Common myeloid progenitor, CD34-positive (primary cell): ENCODE results near the gene AGPS.

Experiments
- CTCF ChIA-PET: fragments of 350-600 bp; sonication (Branson Sonifier 250); formaldehyde crosslinking; loops from one replicate; lab custom pipeline; 2021; ENCODE audit warnings: antibody characterized with exemption; lab: Charles Lee
- POLR2A ChIA-PET: fragments of 350-600 bp; sonication (Branson Sonifier 250); formaldehyde crosslinking; loops from one replicate; lab custom pipeline; 2021; ENCODE audit warnings: antibody characterized with exemption; lab: Charles Lee
- DNase-seq, 3 donors: peaks; one replicate each; pipeline versions ENCODE4 v3.0.0 to v3.0.0-alpha.2; 2013
- H3K27ac ChIP-seq, 2 experiments: 1 replicate in 1 of 2; 2 replicates in 1 of 2; pipeline ENCODE4 v1.7.0; 2013; ENCODE audit warnings: inconsistent platforms in 2 of 2, low read length in 2 of 2, mild to moderate bottlenecking in 2 of 2, low read depth in 1 of 2, moderate library complexity in 1 of 2; ENCODE audit not compliant: severe bottlenecking in 2 of 2, insufficient read depth in 1 of 2, poor library complexity in 1 of 2
- H3K27me3 ChIP-seq, 5 experiments: replicated peaks in 2 of 5; 1 replicate in 3 of 5; 2 replicates in 2 of 5; pipeline versions ENCODE4 v1.6.1 to v1.7.0; 2013; ENCODE audit warnings: low read length in 4 of 5, mild to moderate bottlenecking in 2 of 5, moderate library complexity in 2 of 5, inconsistent platforms in 1 of 5; ENCODE audit not compliant: insufficient read depth in 5 of 5, control insufficient read depth in 4 of 5
- H3K36me3 ChIP-seq, 4 experiments: 1 replicate in 2 of 4; 2 replicates in 2 of 4; pipeline versions ENCODE4 v1.6.1 to v1.7.0; 2013; ENCODE audit warnings: low read length in 3 of 4, control low read depth in 1 of 4, mild to moderate bottlenecking in 1 of 4; ENCODE audit not compliant: control insufficient read depth in 4 of 4, insufficient read depth in 4 of 4
- H3K4me1 ChIP-seq, 4 experiments: 1 replicate in 3 of 4; 2 replicates in 1 of 4; pipeline versions ENCODE4 v1.6.1 to v1.7.1; 2013; ENCODE audit warnings: low read length in 3 of 4, mild to moderate bottlenecking in 3 of 4, control low read depth in 1 of 4, inconsistent platforms in 1 of 4, moderate library complexity in 1 of 4; ENCODE audit not compliant: control insufficient read depth in 4 of 4, insufficient read depth in 4 of 4; ENCODE audit errors: control extremely low read depth in 1 of 4
- H3K4me3 ChIP-seq, 7 experiments: 1 replicate in 4 of 7; 2 replicates in 3 of 7; pipeline versions ENCODE4 v1.5.1 to v1.7.0; 2013; ENCODE audit warnings: mild to moderate bottlenecking in 7 of 7, low read length in 6 of 7, moderate library complexity in 6 of 7, inconsistent platforms in 2 of 7, low read depth in 2 of 7, control low read depth in 1 of 7; ENCODE audit not compliant: insufficient read depth in 4 of 7, control insufficient read depth in 1 of 7; ENCODE audit errors: extremely low read depth in 1 of 7
- H3K9me3 ChIP-seq, 5 experiments: 1 replicate in 4 of 5; 2 replicates in 1 of 5; pipeline versions ENCODE4 v1.6.1 to v1.7.1; 2013; ENCODE audit warnings: low read length in 4 of 5, mild to moderate bottlenecking in 2 of 5, inconsistent platforms in 1 of 5, low read depth in 1 of 5, moderate library complexity in 1 of 5; ENCODE audit not compliant: control insufficient read depth in 4 of 5, insufficient read depth in 2 of 5; ENCODE audit errors: control extremely low read depth in 1 of 5
- WGBS: methylation state at CpG from one replicate; pipeline ENCODE4 v1.1.5; 2013; ENCODE audit not compliant: insufficient coverage; 5-methylcytosine and 5-hydroxymethylcytosine counted together

The AGPS gene

GRCh38 chr2:177572236-177572671 is 179.7 kb downstream of the AGPS start:
- no peak overlapping the region for H3K4me3 ChIP-seq
- H3K4me1 ChIP-seq = no peaks in the 10 kb centered on the region
- no peak for DNase-seq
- no peaks in the 10 kb centered on the region for H3K36me3 ChIP-seq
- H3K9me3 ChIP-seq = no peaks in the 10 kb centered on the region
- WGBS = 100% methylated on average over 1 of the region's 2 CpGs
- ChIA-PET CTCF (no interaction called here), POLR2A (no interaction called here)
- no peaks in the 10 kb centered on the region for H3K27me3 ChIP-seq
- H3K27ac ChIP-seq = no peak overlapping the region

- Histone ChIP-seq H3K9me3 (no peaks in the 10 kb centered on the region), H3K4me1 (no peaks in the 10 kb centered on the region), H3K4me3 (no peak overlapping the region), H3K27me3 (no peaks in the 10 kb centered on the region), H3K27ac (no peak overlapping the region), H3K36me3 (no peaks in the 10 kb centered on the region)
- WGBS = no CpG with 5 or more reads among the region's 3 CpGs
- DNase-seq = peak in 2 of 3 donors; percentile 6 to 10
- POLR2A ChIA-PET = no interaction called here
- CTCF ChIA-PET = interaction anchor here (1.4 kb wide), 1 partner anchor 48 kb away, joined by 3 read pairs; no protein-coding TSS in a partner anchor
Measured at GRCh38 chr2:177573120-177573519, 180.5 kb downstream of the AGPS start.

GRCh38 chr2:177574356-177574755 is 181.8 kb downstream of the AGPS start:
- Histone ChIP-seq H3K9me3 (no peaks in the 10 kb centered on the region), H3K27ac (no peak overlapping the region), H3K36me3 (no peaks in the 10 kb centered on the region), H3K4me1 (no peaks in the 10 kb centered on the region), H3K27me3 (no peaks in the 10 kb centered on the region), H3K4me3 (no peak overlapping the region)
- CTCF ChIA-PET = interaction anchor here (1.4 kb wide), 1 partner anchor 49 kb away, joined by 3 read pairs; no protein-coding TSS in a partner anchor
- no peak for DNase-seq
- 98% methylated on average over 7 of the region's 7 CpGs for WGBS
- POLR2A ChIA-PET = no interaction called here

GRCh38 chr2:177575358-177575757 is 182.8 kb downstream of the AGPS start:
- no peaks in the 10 kb centered on the region for H3K9me3 ChIP-seq
- no peaks in the 10 kb centered on the region for H3K27me3 ChIP-seq
- CTCF ChIA-PET = interaction anchor here (1.1 kb wide), 1 partner anchor 23 kb away, joined by 3 read pairs; no protein-coding TSS in a partner anchor
- H3K4me1 ChIP-seq = no peaks in the 10 kb centered on the region
- no peak for DNase-seq
- H3K36me3 ChIP-seq = no peaks in the 10 kb centered on the region
- no peak overlapping the region for H3K4me3 ChIP-seq
- POLR2A ChIA-PET = no interaction called here
- WGBS = no CpG with 5 or more reads among the region's 2 CpGs
- H3K27ac ChIP-seq = no peak overlapping the region

- CTCF ChIA-PET = interaction anchor here (1.6 kb wide), 1 partner anchor 12 kb away, joined by 4 read pairs; no protein-coding TSS in a partner anchor
- no peak overlapping the region for H3K27ac ChIP-seq
- POLR2A ChIA-PET = no interaction called here
Measured at GRCh38 chr2:177577075-177577474, 184.5 kb downstream of the AGPS start.

GRCh38 chr2:177578454-177578853 is 185.9 kb downstream of the AGPS start:
- ChIA-PET POLR2A (no interaction called here), CTCF (no interaction called here)
- WGBS = no CpG with 5 or more reads among the region's 3 CpGs
- no peaks in the 10 kb centered on the region for H3K4me1 ChIP-seq
- H3K4me3 ChIP-seq = no peak overlapping the region
- no peak overlapping the region for H3K27ac ChIP-seq
- DNase-seq = no peak
- no peaks in the 10 kb centered on the region for H3K27me3 ChIP-seq
- no peaks in the 10 kb centered on the region for H3K9me3 ChIP-seq
- no peaks in the 10 kb centered on the region for H3K36me3 ChIP-seq

More at GRCh38 chr2:177577075-177577474, 184.5 kb downstream of the AGPS start:
- H3K27me3 ChIP-seq = no peaks in the 10 kb centered on the region
- no peaks in the 10 kb centered on the region for H3K36me3 ChIP-seq
- H3K4me1 ChIP-seq = no peaks in the 10 kb centered on the region
- H3K4me3 ChIP-seq = no peak overlapping the region
- H3K9me3 ChIP-seq = no peaks in the 10 kb centered on the region
- WGBS = no CpG with 5 or more reads among the region's 1 CpG
- no peak for DNase-seq

- ChIA-PET POLR2A (no interaction called here), CTCF (interaction anchor here (0.8 kb wide), 1 partner anchor 19 kb away, joined by 3 read pairs; no protein-coding TSS in a partner anchor)
- WGBS = 94% methylated on average over 3 of the region's 3 CpGs
- Histone ChIP-seq H3K9me3 (no peaks in the 10 kb centered on the region), H3K4me1 (no peaks in the 10 kb centered on the region), H3K4me3 (no peak overlapping the region), H3K27ac (no peak overlapping the region), H3K27me3 (no peaks in the 10 kb centered on the region), H3K36me3 (no peaks in the 10 kb centered on the region)
- DNase-seq = no peak
Measured at GRCh38 chr2:177579486-177580036, 187.0 kb downstream of the AGPS start.
